Measurements from ENCODE around the gene CRYBA2. TPM values are rescaled to one million over a fixed set of nuclear protein-coding genes. Genes with fewer than 3 reads are reported as not detected.

Gene CRYBA2
- total and polyA plus RNA-seq, 10 donors, result not detected

DNA sequence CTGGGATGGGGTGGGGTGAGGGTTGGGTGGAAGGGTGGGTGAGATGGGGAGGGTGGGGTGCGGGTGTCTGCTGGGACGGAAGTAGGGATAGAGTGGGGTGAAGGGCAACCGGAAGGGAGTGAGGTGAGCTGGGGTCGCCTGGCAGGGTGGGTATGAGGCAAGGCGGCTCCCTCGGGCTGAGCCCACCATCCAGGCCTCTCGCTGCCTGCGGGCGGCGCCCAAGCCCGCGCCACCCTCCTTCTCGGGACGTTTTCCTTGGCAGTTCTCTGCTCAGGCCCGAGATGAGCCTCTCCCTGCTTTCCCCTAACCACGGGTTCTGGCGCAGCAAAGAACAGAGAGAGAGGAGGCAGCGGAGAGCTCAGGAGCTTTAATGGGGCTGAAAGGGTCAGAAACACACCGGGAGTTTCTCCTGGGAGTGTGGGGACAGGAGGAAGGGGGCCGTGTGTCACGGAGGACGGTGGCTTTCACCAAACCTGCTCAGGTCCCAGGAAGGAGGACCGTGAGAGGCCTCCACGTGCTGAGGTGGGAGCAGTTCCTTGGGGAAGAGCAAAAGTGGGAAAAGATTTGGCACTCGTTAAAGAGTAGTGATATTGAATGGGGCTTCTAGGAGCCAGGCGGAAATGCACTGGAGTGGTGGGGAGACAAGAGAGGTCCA is 12.4 kb downstream of the CRYBA2 start:
- TF ChIP-seq POLR2A (IDR thresholded peaks at IDR 0.05) (no peak), POLR2AphosphoS5 (IDR thresholded peaks at IDR 0.05) (no peak)
- TF ChIP-seq, protein P1, sequence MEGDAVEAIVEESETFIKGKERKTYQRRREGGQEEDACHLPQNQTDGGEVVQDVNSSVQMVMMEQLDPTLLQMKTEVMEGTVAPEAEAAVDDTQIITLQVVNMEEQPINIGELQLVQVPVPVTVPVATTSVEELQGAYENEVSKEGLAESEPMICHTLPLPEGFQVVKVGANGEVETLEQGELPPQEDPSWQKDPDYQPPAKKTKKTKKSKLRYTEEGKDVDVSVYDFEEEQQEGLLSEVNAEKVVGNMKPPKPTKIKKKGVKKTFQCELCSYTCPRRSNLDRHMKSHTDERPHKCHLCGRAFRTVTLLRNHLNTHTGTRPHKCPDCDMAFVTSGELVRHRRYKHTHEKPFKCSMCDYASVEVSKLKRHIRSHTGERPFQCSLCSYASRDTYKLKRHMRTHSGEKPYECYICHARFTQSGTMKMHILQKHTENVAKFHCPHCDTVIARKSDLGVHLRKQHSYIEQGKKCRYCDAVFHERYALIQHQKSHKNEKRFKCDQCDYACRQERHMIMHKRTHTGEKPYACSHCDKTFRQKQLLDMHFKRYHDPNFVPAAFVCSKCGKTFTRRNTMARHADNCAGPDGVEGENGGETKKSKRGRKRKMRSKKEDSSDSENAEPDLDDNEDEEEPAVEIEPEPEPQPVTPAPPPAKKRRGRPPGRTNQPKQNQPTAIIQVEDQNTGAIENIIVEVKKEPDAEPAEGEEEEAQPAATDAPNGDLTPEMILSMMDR (IDR thresholded peaks at IDR 0.05 in 8 of 11, conservative IDR thresholded peaks at IDR 0.05 in 3 of 11), result peak in 2 of 11 experiments; percentile 7 to 20
- Histone ChIP-seq H3K27me3 (replicated peaks in 1 of 7) (peaks cover 11 to 100% (median 66%) of the 10 kb centered on the region in 7 donors), H3K36me3 (no peaks in the 10 kb centered on the region), H3K4me1 (peaks cover 33 to 62% (median 53%) of the 10 kb centered on the region in 6 donors), H3K27ac (no peak overlapping the region), H3K4me3 (peak overlapping the region; percentile 13 to 66 (median 24)), H3K9me3 (no peaks in the 10 kb centered on the region)
- 2 to 8% (median 3%) methylated on average over 26 of the region's 26 CpGs for WGBS, 5 donors
- peak; percentile 63 for DNase-seq
- intact Hi-C loops (cut with DNase I; ENCODE audit: low total_unique reads), result no loop called here

DNA sequence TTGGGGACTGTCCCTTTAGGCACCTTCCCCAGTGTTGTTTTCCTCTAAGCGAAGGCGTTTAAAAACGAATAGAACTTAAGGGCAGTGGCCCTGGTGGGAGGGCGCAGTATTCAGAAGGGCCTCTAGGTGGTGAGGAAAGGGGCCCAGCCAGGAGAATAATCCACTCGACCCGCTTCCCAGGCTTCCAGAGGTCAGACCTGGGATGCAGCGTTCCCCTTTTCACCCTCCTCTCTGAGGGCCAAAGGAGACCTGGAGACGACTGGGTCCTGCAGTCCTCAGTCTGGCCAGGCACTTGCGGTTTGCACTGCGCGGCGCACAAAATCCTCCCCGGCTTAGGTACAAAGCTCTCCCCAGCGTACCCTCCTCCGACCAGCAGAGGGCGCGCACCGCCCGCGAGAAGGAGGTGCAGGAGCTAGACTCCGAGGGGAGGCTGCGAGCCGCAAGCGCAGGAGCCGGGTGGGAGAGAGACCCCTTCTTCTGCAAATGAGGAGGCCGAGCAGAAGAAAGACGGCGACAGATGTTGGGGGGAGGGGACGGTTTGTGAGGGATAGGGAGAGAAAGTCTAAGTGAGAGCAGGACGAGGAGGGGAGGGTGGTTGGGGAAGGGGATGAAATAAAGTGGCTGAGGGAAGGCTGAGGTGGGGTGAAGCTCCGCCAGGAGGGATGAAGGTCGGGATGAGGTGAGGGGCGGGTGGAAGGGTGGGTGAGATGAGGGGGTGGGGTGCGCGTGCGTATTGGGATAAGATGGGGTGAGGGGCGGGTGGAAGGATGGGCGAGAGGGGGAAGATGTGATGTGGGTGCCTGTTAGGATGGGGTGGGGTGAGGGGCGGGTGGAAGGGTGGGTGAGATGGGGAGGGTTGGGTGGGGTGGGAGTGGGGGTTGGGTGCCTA is 13.1 kb downstream of the CRYBA2 start:
- no peaks in the 10 kb centered on the region for H3K9me3 ChIP-seq
- DNase-seq, result peak; percentile 94
- H3K36me3 ChIP-seq, result no peaks in the 10 kb centered on the region
- peaks cover 11 to 100% (median 58%) of the 10 kb centered on the region in 7 donors for H3K27me3 ChIP-seq (replicated peaks in 1 of 7)
- TF ChIP-seq POLR2AphosphoS5 (IDR thresholded peaks at IDR 0.05) (peak in 2 of 3 donors; percentile 19 to 30), POLR2A (IDR thresholded peaks at IDR 0.05) (no peak)
- TF ChIP-seq, protein P1 (IDR thresholded peaks at IDR 0.05 in 8 of 11, conservative IDR thresholded peaks at IDR 0.05 in 3 of 11), result peak; percentile 70 to 93 (median 90)
- 1 to 4% (median 3%) methylated on average over 28 to 39 of the region's 39 CpGs for WGBS, 5 donors
- peaks cover 33 to 54% (median 47%) of the 10 kb centered on the region in 6 donors for H3K4me1 ChIP-seq
- H3K4me3 ChIP-seq, result peak overlapping the region in 6 of 8 donors; percentile 13 to 66 (median 18)
- no peak overlapping the region for H3K27ac ChIP-seq
- intact Hi-C loops (cut with DNase I; ENCODE audit: low total_unique reads), result no loop called here

DNA sequence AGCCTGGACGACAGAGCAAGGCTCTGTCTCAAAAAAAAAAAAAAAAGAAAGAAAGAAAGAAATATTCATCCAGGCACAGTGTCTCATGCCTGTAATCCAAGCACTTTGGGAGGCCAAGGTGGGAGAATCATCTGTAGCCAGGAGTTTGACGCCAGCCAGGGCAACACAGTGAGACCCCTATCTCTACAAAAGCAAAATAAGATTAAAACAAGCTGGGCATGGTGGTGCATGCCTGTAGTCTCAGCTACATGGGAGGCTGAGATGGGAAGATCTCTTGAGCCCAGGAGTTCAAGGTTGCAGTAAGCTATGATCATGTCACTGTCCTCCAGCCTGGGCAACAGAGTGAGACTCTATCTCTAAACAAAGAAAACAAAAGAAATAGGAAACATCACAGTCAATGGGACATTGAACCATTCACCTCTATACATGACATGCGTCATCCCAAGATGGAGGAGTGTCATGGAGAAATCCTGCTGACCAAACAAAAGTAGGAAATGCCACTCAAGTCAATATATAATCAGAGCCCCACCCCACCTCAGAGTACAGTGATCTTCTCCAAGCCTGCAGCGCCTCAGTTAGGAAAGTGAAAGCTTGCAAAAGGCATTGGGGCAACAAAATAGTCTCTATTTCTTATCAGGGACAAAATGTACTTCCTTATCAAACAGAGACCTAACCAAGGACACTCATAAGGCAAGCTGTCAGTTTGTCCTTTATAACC is 18.0 kb downstream of the CRYBA2 start:
- TF ChIP-seq POLR2AphosphoS5 (IDR thresholded peaks at IDR 0.05) (no peak), POLR2A (IDR thresholded peaks at IDR 0.05) (no peak)
- TF ChIP-seq, protein P1 (IDR thresholded peaks at IDR 0.05 in 8 of 11, conservative IDR thresholded peaks at IDR 0.05 in 3 of 11), result no peak
- Histone ChIP-seq H3K4me1 (peaks cover 7 to 8% (median 7%) of the 10 kb centered on the region in 6 donors), H3K27me3 (replicated peaks in 1 of 7) (peaks cover 0 to 93% (median 38%) of the 10 kb centered on the region in 7 donors), H3K9me3 (no peaks in the 10 kb centered on the region), H3K36me3 (no peaks in the 10 kb centered on the region), H3K27ac (no peak overlapping the region), H3K4me3 (no peak overlapping the region)
- no peak for DNase-seq
- intact Hi-C loops (cut with DNase I; ENCODE audit: low total_unique reads), result no loop called here
- WGBS, 5 donors, result 56 to 70% (median 65%) methylated on average over 4 of the region's 4 CpGs
